K562 (cell line): ENCODE data around the gene ZNF195. TPM values are rescaled to one million over a fixed set of nuclear protein-coding genes. Genes with fewer than 3 reads are reported as not detected.
"Not testable (repeated sequence)": the region's sequence is repeated elsewhere in the genome, so short reads cannot be mapped to it uniquely, and the experiment has no call there.

Experiments used
- ATAC-seq: fragments of 200-7000 bp; cut with Tn5 transposase; 3 replicates; pipeline ENCODE4 v1.9.1; 2020; ENCODE audit warnings: moderate library complexity
- BruUV-seq: library from RNA; stranded (reverse); fragments of 400-500 nt; replicated peaks from 2 replicates; lab custom pipeline; 2021; lab: Mats Ljungman, UMichigan
- CTCF ChIA-PET: fragments of 300-600 bp; formaldehyde crosslinking; extraction: SDS; loops from one replicate; lab custom pipeline; 2021; ENCODE audit warnings: low intra/inter-chr PET ratio; lab: Yijun Ruan, JAX
- POLR2A ChIA-PET: fragments of 300-600, 350-650 bp; sonication (Branson Sonifier 250); formaldehyde crosslinking; extraction: SDS; loops from one replicate; lab custom pipeline; 2021; ENCODE audit warnings: antibody characterized with exemption, inconsistent platforms; lab: Yijun Ruan, JAX
- DNase-seq, 4 experiments: peaks; one replicate each; pipeline versions ENCODE4 v3.0.0 to v3.0.0-alpha.2; 2011 to 2018; ENCODE audit warnings: low spot score in 3 of 4, mixed read lengths in 3 of 4; ENCODE audit errors: extremely low read depth in 1 of 4
- FAIRE-seq: peaks from 2 replicates; lab custom pipeline; 2011; peaks lifted over from hg19 to GRCh38; lab: Jason Lieb, UNC
- H2AFZ ChIP-seq: 2 replicates; pipeline ENCODE4 v1.6.0; 2011; ENCODE audit warnings: low read depth, low read length, control low read depth, inconsistent platforms
- H3K27ac ChIP-seq: fragments of 200-600 bp; 3 replicates; pipeline ENCODE4 v1.8.0; 2011; ENCODE audit warnings: low read depth, mild to moderate bottlenecking, control low read depth, inconsistent platforms, low read length, moderate library complexity, mixed read lengths; ENCODE audit errors: extremely low read depth
- H3K27me3 ChIP-seq, 2 experiments: fragments of 300-600 bp in 1 of 2; 2 replicates in 1 of 2; 3 replicates in 1 of 2; pipeline versions ENCODE4 v1.6.0 to v1.8.0; 2011; ENCODE audit warnings: inconsistent platforms in 2 of 2, low read length in 2 of 2, mild to moderate bottlenecking in 1 of 2, mixed read lengths in 1 of 2, moderate library complexity in 1 of 2; ENCODE audit not compliant: control insufficient read depth in 2 of 2, insufficient read depth in 2 of 2
- H3K36me3 ChIP-seq: fragments of 300-600 bp; 3 replicates; pipeline ENCODE4 v1.8.0; 2011; ENCODE audit warnings: mild to moderate bottlenecking, low read length, inconsistent platforms; ENCODE audit not compliant: control insufficient read depth, insufficient read depth
- H3K4me1 ChIP-seq, 2 experiments: fragments of 200-600 bp in 1 of 2; replicated peaks in 1 of 2; 2 replicates in 1 of 2; 3 replicates in 1 of 2; pipeline versions ENCODE4 v1.5.1 to v1.8.0; 2011; ENCODE audit warnings: inconsistent platforms in 2 of 2, low read length in 2 of 2, mild to moderate bottlenecking in 1 of 2, mixed read lengths in 1 of 2, moderate library complexity in 1 of 2; ENCODE audit not compliant: control insufficient read depth in 2 of 2, insufficient read depth in 2 of 2
- H3K4me2 ChIP-seq: 2 replicates; pipeline ENCODE4 v1.6.1; 2011; ENCODE audit warnings: low read length, control low read depth, inconsistent platforms, mixed read lengths; ENCODE audit not compliant: insufficient read depth
- H3K4me3 ChIP-seq: fragments of 200-600 bp; sonication (generic), shearing (Covaris generic); 2 replicates; pipeline ENCODE4 v1.5.1; 2016; ENCODE audit warnings: control low read depth, inconsistent platforms
- H3K79me2 ChIP-seq: fragments of 200-600 bp; 3 replicates; pipeline ENCODE4 v1.8.0; 2011; ENCODE audit warnings: low read length, inconsistent platforms; ENCODE audit not compliant: control insufficient read depth, insufficient read depth
- H3K9ac ChIP-seq, 2 experiments: 2 replicates each; pipeline versions ENCODE4 v1.6.0 to v1.6.1; 2011; ENCODE audit warnings: low read depth in 2 of 2, low read length in 2 of 2, control low read depth in 1 of 2, inconsistent platforms in 1 of 2, mild to moderate bottlenecking in 1 of 2, mixed read lengths in 1 of 2; ENCODE audit not compliant: insufficient read depth in 1 of 2
- H3K9me1 ChIP-seq: one replicate; pipeline ENCODE4 v1.6.0; 2011; ENCODE audit warnings: inconsistent platforms, mild to moderate bottlenecking, low read length, moderate library complexity; ENCODE audit not compliant: control insufficient read depth, insufficient read depth
- H3K9me3 ChIP-seq: replicated peaks from 2 replicates; pipeline ENCODE4 v1.5.1; 2011; ENCODE audit warnings: low read depth, low read length, inconsistent platforms; ENCODE audit not compliant: control insufficient read depth, insufficient read depth
- H4K20me1 ChIP-seq: replicated peaks from 2 replicates; pipeline ENCODE4 v1.6.1; 2011; ENCODE audit warnings: low read length, inconsistent platforms, mixed read lengths; ENCODE audit not compliant: control insufficient read depth, insufficient read depth
- BRD4 ChIP-seq: fragments of 200-600 bp; sonication (generic); IDR thresholded peaks from 2 replicates; pipeline ENCODE4 v1.6.1; 2017; ENCODE audit warnings: inconsistent platforms
- CBX1 ChIP-seq: sonication (generic); IDR thresholded peaks from 2 replicates; pipeline ENCODE4 v1.6.1; 2016; ENCODE audit warnings: antibody characterized with exemption, low read depth, mild to moderate bottlenecking
- ERF ChIP-seq: fragments of 450-650 bp; formaldehyde crosslinking; IDR thresholded peaks from 2 replicates; pipeline ENCODE4 v1.4.0; 2020; ENCODE audit warnings: mild to moderate bottlenecking, mixed read lengths
- GABPA ChIP-seq: fragments of 200-800 bp; sonication (Bioruptor generic); conservative IDR thresholded peaks from 2 replicates; pipeline ENCODE4 v1.6.1; 2016; ENCODE audit warnings: low read depth, missing genetic modification characterization, missing compliant biosample characterization
- HIVEP1 ChIP-seq: fragments of 250-450 bp; sonication (Bioruptor Pico); IDR thresholded peaks from 2 replicates; pipeline ENCODE4 v1.4.0; 2020; ENCODE audit warnings: mild to moderate bottlenecking
- HOMEZ ChIP-seq: fragments of 250-450 bp; sonication (Bioruptor Pico); IDR thresholded peaks from 2 replicates; pipeline ENCODE4 v1.4.0; 2020; ENCODE audit warnings: mild to moderate bottlenecking, moderate library complexity
- L3MBTL2 ChIP-seq: fragments of 450-650 bp; IDR thresholded peaks from 2 replicates; pipeline ENCODE4 v1.6.1; 2016; ENCODE audit warnings: mild to moderate bottlenecking, moderate library complexity
- MAZ ChIP-seq, 2 experiments: fragments of 450-650 bp in 1 of 2; sonication (generic) in 1 of 2; formaldehyde crosslinking; IDR thresholded peaks in 1 of 2; conservative IDR thresholded peaks in 1 of 2; 2 replicates each; pipeline versions ENCODE4 v1.4.0 to v1.5.0; 2020; ENCODE audit warnings: mild to moderate bottlenecking in 1 of 2, missing genetic modification reagents in 1 of 2
- MXD1 ChIP-seq: fragments of 250-450 bp; sonication (Bioruptor Pico); IDR thresholded peaks from 2 replicates; pipeline ENCODE4 v1.8.0; 2021; ENCODE audit warnings: borderline replicate concordance, mild to moderate bottlenecking, moderate library complexity; ENCODE audit not compliant: poor library complexity, severe bottlenecking
- NFIC ChIP-seq: fragments of 450-650 bp; IDR thresholded peaks from 2 replicates; pipeline ENCODE4 v1.6.1; 2017; ENCODE audit warnings: mild to moderate bottlenecking, inconsistent platforms
- PML ChIP-seq: IDR thresholded peaks from 2 replicates; pipeline ENCODE4 v1.6.1; 2012; ENCODE audit warnings: low read length, inconsistent platforms
- POLR2G ChIP-seq: fragments of 200-400 bp; formaldehyde crosslinking; IDR thresholded peaks from 2 replicates; pipeline ENCODE4 v1.6.1; 2017; ENCODE audit warnings: low read depth, mild to moderate bottlenecking, antibody characterized with exemption, low read length, moderate library complexity
- SMAD4 ChIP-seq: fragments of 250-450 bp; sonication (Bioruptor Pico); conservative IDR thresholded peaks from 2 replicates; pipeline ENCODE4 v1.8.0; 2021; ENCODE audit warnings: inconsistent platforms, mild to moderate bottlenecking, moderate library complexity
- SPI1 ChIP-seq: IDR thresholded peaks from 2 replicates; pipeline ENCODE4 v1.6.1; 2011; ENCODE audit warnings: low read depth, low read length, control low read depth, borderline replicate concordance
- ZBTB17 ChIP-seq: fragments of 450-650 bp; formaldehyde crosslinking; IDR thresholded peaks from 2 replicates; pipeline ENCODE4 v1.4.0; 2020; ENCODE audit warnings: mild to moderate bottlenecking
- WGBS: fragments of 100-300 bp; shearing (Covaris generic); methylation state at CpG from one replicate; pipeline ENCODE4 v1.1.6; 2016; ENCODE audit warnings: low coverage, mixed read lengths; ENCODE audit not compliant: insufficient coverage; ENCODE audit errors: missing lambda C conversion rate; 5-methylcytosine and 5-hydroxymethylcytosine counted together
- in situ Hi-C: fragments of 300-500 bp; cut with MboI; formaldehyde crosslinking; loops from 4 replicates; pipeline ENCODE4 v1.15.0; 2018; ENCODE audit warnings: inconsistent platforms, mixed read lengths
- intact Hi-C: fragments of 100-400 bp; cut with micrococcal nuclease; formaldehyde crosslinking; loops from 2 replicates; pipeline ENCODE4 v1.14.2; 2022
- polyA plus RNA-seq, 8 experiments: library from polyadenylated mRNA; depleted of rRNA in 4 of 8; stranded (reverse) in 5 of 8; unstranded in 3 of 8; fragments of >200 nt; fragmentation: Nextera tagmentation in 2 of 8; fragmentation: Illumina TruSeq in 1 of 8; extraction: Ambion mirVana in 2 of 8; extraction: Trizol in 1 of 8; gene quantifications; 2 replicates each; pipeline versions ENCODE4 v1.2.1 to v1.2.3, GENCODE V29; 2011 to 2014; ENCODE audit warnings: inconsistent platforms in 1 of 8, missing spikeins in 1 of 8
- total RNA-seq, 7 experiments: library from RNA; depleted of rRNA in 6 of 7; stranded (reverse); fragments of >200 nt in 6 of 7; fragmentation: Illumina TruSeq in 2 of 7; extraction: Trizol in 2 of 7; gene quantifications; 2 replicates each; pipeline versions ENCODE4 v1.2.1 to v1.2.3, GENCODE V29; 2011 to 2021; ENCODE audit warnings: low replicate concordance in 1 of 7
- TF ChIP-seq, protein P1 (sequence below), 2 experiments: fragments of 200-800 bp in 1 of 2; sonication (Bioruptor generic) in 1 of 2; sonication (generic) in 1 of 2; formaldehyde crosslinking in 1 of 2; IDR thresholded peaks in 1 of 2; conservative IDR thresholded peaks in 1 of 2; 2 replicates each; pipeline versions ENCODE4 v1.5.0 to v1.6.1; 2016 to 2020; ENCODE audit warnings: missing compliant biosample characterization in 1 of 2, missing genetic modification characterization in 1 of 2, missing genetic modification reagents in 1 of 2

The ZNF195 gene
- total and polyA plus RNA-seq, 9 of the 15 experiments (the other 6 are each of a cell fraction or from before 2014, with no cell fraction given): 42.1 to 75.5 (median 60.4) TPM

DNA sequence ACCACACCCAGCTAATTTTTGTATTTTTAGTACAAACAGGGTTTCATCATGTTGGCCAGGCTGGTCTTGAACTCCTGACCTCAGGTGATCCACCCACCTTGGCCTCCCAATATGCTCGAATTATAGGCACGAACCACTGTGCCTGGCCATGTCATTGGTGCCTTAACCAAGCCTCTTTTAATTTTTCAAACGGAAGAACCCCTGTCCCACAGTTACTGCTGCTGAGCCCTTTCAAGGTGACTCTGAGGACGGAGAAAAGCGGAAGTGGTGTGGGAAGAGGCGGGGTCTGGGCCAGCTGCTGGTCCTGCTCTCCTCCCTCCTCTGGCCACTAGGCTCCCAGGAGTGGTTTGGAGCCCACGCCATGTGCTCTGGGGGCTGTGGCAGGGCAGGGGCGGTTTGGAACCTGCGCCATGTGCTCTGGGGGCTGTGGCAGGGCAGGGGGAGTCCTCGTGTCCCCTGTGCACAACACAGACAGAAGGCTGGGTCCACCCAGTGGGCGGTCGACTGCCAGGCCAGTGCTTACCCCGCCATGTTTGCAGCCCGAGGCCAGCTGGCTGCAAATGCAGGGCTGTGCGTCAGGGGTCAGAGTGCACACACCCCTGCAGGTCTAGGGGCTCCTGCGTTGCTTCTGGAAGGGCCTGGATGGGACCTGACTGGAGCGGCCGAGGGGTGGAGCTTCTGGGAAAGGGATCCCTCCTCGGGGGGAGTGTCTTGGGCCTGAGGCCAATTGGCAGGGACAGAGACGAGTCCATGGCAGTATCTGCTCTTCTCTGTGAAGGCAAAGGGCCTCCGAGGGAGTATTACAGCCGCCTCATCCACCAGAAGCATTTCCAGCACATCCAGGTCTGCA, 25.4 kb upstream of the ZNF195 start:
- Histone ChIP-seq H3K27ac (peak overlapping the region; percentile 94), H3K4me2 (peak overlapping the region; percentile 73), H3K9ac (peak overlapping the region; percentile 72 to 80), H3K36me3 (peaks cover 15% of the 10 kb centered on the region; the same call in 2 of the 3 replicates), H3K79me2 (peaks cover 14% of the 10 kb centered on the region; the same call in 2 of the 3 replicates), H3K4me3 (peak overlapping the region; percentile 33), H3K4me1 (peaks cover 8 to 23% of the 10 kb centered on the region in 2 experiments; a peak in 4 of 5 replicates), H2AFZ (peak overlapping the region; percentile 47)
- WGBS: 4% methylated on average over 19 of the region's 22 CpGs
- POLR2A ChIA-PET: interaction anchor here (0.9 to 1.4 kb wide), 3 partner anchors 15 to 25 kb away, joined by 4 to 5 read pairs (median 4); partner anchors contain the start of gene ZNF195
- FAIRE-seq (peak; percentile 84), DNase-seq (peak; percentile 79 to 92 (median 82)), ATAC-seq (peak; percentile 94)
- H4K20me1 ChIP-seq, CTCF ChIA-PET, H3K9me3 ChIP-seq, in situ Hi-C loops, H3K27me3 ChIP-seq, H3K9me1 ChIP-seq, BruUV-seq: not testable (repeated sequence)
- intact Hi-C loops: loop anchor here (1.0 to 10.0 kb wide), 2 partner anchors 25 to 510 kb away; partner anchors contain the start of gene ZNF195
- TF ChIP-seq ZBTB17 (CRISPR knock-in tag) (peak; percentile 70; the same call in 1 of the 2 replicates), CBX1 (peak; percentile 59), PML (0 out of 2 replicates have a peak, but pooled peaks have one; percentile 22), HOMEZ (CRISPR knock-in tag) (peak; percentile 50; the same call in 1 of the 2 replicates), POLR2G (peak; percentile 85), HIVEP1 (CRISPR knock-in tag) (0 out of 2 replicates have a peak, but pooled peaks have one; percentile 28), ERF (CRISPR knock-in tag) (peak; percentile 55; the same call in 1 of the 2 replicates), SPI1 (peak; percentile 99), GABPA (tag) (peak; percentile 85), MXD1 (CRISPR knock-in tag) (peak; percentile 27), MAZ (CRISPR knock-in tag; conservative IDR thresholded peaks at IDR 0.05 in 1 of 2, IDR thresholded peaks at IDR 0.05 in 1 of 2) (peak; percentile 39 to 83; a peak in 3 of 4 replicates), NFIC (peak; percentile 83), L3MBTL2 (peak; percentile 68; the same call in 1 of the 2 replicates), BRD4 (peak; percentile 74; the same call in 1 of the 2 replicates), SMAD4 (peak; percentile 63; the same call in 1 of the 2 replicates)
- TF ChIP-seq, protein P1, sequence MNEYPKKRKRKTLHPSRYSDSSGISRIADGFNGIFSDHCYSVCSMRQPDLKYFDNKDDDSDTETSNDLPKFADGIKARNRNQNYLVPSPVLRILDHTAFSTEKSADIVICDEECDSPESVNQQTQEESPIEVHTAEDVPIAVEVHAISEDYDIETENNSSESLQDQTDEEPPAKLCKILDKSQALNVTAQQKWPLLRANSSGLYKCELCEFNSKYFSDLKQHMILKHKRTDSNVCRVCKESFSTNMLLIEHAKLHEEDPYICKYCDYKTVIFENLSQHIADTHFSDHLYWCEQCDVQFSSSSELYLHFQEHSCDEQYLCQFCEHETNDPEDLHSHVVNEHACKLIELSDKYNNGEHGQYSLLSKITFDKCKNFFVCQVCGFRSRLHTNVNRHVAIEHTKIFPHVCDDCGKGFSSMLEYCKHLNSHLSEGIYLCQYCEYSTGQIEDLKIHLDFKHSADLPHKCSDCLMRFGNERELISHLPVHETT (CRISPR knock-in tag; conservative IDR thresholded peaks at IDR 0.05 in 1 of 2, IDR thresholded peaks at IDR 0.05 in 1 of 2): peak in 1 of 2 experiments; percentile 29; a peak in 2 of 4 replicates
